Stimulated activated naive CD8-positive, alpha-beta T cell treated with anti-CD3 and anti-CD28 coated beads, Interleukin-15, Interleukin-2, amounts not matched to agents 100 U/mL and 50 U/mL, for 24 hours (primary cell): ENCODE measurements around the gene MRPL27.

Experiments
- ATAC-seq: fragments of 150-1000 bp; cut with Tn5 transposase; one replicate; pipeline ENCODE4 v1.10.0; 2021
- DNase-seq: peaks from one replicate; pipeline ENCODE4 v3.0.0; 2021

MRPL27 gene

DNA sequence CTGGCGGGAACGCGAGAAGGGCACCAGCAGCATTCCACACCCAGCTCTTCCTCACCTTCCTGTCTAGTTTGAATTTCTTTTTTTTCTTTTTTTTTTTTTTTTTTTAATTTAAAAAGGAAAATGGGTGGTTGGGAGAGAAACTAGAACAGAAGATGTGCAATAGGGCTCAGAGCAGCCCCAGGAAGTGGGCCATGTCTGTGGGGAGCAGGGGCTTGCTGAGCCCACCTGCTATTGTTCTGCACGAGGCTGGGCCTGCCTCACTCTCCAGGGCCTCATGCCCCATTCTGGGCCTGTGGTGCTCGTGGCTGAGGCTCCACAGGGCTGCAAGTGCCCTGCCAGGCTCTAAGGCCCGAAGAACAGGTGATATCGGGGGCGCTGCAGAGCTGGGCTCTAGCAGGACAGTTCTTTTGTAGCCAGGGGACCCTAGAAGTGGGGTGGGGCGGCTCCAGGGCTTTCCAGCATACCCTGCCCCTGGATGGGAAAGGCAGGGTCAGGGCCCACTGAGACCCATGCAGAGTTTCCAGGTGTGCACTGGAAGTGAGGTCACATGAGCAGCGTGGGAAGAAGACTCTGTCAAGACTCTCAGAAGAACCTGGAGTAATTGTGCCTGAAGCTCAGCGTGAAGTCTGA lies 12.4 kb downstream of the MRPL27 start:
- no peak for DNase-seq

DNA sequence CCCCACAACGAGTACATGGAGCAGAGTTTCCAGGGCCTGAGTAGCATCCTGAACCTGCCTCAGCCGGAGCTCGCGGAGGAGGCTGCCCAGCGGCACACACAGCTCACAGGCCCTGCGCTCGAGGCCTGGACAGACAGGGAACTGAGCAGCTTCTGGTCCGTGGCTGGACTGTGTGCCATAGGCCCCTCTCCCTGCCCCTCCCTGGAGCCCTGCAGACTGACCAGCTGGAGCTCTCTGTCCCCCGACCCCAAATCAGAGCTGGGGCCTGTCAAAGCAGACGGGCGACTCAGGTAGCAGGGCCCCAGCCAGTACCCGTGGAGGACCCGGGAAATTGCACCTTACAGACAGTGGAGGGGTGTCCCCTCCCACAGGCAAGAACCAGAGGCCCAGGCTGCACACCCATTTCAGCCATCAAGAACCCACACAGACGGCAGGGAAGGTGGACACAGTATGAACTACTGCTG lies 13.0 kb downstream of the MRPL27 start:
- ATAC-seq, result no peak
- DNase-seq, result no peak

More for the DNA sequence above, 12.4 kb downstream of the MRPL27 start:
- no peak for ATAC-seq

DNA sequence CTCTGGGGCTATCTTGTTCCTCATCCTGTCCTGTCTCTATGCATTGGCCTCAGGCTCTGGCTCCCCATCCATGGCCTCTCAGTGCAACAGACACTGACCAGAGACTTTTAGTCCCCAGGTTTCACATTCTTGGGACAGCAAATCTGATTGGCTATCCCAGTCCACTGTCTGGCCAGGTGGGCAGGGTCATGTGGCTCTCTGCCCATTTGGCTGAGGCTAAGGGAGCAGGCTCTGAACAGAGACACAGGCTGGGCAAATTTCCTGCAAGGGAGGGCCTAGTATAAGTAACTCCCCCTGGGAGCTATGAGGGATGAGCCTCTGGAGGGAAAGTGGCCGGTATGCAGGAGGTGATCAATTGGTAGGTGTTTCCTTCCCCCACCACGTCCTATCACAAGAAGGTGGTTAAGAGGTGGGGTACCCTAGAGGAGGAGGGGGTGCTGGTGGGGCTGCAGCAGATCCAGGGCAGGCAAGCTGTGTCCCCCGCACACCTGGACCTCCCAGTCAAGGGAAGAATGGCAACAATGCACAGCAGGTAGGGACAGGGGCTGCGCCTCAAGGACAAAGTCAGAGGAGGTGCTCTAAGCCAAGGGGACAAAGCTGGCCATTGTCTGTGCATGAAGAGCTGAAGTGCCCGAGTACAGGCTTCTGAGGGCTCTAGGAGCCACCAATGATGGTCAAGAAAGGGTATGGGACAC lies 13.8 kb downstream of the MRPL27 start:
- ATAC-seq, result no peak
- no peak for DNase-seq

DNA sequence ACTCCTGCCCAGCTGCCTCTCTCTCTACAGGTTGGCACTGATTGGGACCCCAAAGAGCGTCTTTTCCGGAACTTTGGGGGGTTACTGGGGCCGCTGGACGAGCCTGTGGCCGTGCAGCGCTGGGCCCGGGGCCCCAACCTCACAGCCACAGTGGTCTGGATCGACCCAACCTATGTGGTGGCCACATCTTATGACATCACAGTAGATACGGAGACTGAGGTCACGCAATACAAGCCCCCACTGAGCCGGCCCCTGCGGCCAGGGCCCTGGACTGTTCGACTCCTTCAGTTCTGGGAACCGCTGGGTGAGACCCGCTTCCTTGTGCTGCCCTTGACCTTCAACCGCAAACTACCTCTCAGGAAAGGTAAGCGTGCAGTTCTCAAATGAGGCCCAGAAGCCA lies 14.8 kb downstream of the MRPL27 start:
- ATAC-seq (no peak), DNase-seq (no peak)

GRCh38 chr17:50356892-50357510 lies 16.0 kb downstream of the MRPL27 start:
- ATAC-seq (no peak), DNase-seq (no peak)

GRCh38 chr17:50356418-50356817 lies 16.6 kb downstream of the MRPL27 start:
- DNase-seq (no peak), ATAC-seq (no peak)

DNA sequence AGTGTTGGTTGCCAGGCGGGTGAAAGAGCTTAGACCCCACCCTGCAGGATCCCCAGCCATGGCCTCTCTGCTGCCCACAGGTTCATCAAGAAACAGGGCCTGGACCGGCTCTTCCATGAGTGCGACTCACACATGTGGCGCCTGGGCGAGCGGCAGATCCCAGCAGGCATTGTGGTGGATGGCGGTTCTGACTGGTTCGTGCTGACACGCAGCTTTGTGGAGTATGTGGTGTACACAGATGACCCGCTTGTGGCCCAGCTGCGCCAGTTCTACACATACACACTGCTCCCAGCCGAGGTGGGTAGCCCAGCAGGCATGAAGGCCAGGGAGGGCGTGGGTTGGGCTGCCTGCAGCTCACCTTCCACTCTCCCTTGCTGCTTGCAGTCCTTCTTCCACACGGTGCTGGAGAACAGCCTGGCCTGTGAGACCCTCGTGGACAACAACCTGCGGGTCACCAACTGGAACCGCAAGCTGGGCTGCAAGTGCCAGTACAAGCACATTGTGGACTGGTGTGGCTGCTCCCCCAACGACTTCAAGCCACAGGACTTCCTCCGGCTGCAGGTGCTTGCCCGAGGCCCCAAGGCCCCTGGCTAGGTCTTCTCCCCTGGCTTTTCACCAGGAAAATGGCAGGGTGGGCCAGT lies 17.2 kb downstream of the MRPL27 start:
- DNase-seq (no peak), ATAC-seq (no peak)

DNA sequence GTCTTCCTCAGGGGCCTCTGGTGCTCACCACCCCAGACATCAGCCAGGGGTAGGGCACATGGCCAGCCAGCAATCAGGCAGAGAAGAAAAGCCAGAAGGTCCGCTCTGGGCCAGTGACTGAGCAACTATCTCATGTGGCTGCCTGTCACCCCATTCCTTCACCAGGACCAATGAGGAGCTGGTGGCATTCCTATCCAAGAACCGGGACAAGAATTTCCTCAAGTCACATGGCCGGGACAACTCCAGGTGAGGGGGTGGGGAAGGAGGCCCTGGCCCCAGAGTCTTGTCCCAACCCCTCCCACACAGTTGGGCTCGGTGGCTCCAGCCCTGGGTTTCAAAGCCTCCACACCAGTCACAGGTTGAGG lies 17.7 kb downstream of the MRPL27 start:
- ATAC-seq (no peak), DNase-seq (no peak)

DNA sequence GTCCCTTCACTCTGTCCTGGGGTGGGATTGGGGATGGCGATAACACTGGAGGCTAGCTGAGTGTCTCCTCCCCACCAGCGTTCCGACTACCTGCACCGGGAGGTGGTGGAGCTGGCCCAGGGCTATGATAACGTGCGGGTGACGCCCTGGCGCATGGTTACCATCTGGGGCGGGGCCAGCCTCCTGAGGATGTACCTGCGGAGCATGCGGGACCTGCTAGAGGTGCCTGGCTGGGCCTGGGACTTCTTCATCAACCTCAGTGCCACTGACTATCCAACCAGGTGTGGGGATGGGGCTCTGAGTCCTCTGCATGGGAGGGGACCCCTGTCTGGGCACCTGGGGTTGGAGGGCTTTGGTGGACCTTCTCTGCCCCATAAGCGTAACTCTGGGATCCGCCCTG lies 18.2 kb downstream of the MRPL27 start:
- no peak for DNase-seq
- ATAC-seq, result no peak

GRCh38 chr17:50354198-50354597 lies 18.8 kb downstream of the MRPL27 start:
- DNase-seq (no peak), ATAC-seq (no peak)

DNA sequence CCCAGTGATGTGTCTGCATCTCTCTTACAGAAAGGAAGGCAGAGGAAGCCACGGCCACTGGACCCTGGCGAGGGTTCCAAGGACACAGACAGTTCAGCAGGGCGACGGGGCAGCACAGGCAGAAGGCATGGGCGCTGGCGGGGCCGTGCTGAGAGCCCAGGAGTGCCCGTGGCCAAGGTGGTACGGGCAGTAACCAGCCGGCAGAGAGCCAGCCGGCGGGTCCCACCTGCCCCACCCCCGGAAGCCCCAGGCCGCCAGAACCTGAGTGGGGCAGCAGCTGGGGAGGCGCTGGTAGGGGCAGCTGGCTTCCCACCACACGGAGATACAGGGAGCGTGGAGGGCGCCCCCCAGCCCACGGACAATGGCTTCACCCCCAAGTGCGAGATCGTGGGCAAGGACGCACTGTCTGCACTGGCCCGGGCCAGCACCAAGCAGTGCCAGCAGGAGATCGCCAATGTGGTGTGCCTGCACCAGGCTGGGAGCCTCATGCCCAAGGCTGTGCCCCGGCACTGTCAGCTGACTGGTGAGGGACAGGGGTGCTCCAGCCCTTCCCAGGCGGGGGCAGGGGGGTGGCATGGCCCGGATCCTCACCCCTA lies 19.3 kb downstream of the MRPL27 start:
- ATAC-seq, result no peak
- DNase-seq, result no peak

- ATAC-seq, result no peak
- no peak for DNase-seq
Observed at GRCh38 chr17:50352693-50353599, 20.0 kb downstream of the MRPL27 start.

- ATAC-seq, result no peak
- no peak for DNase-seq
Observed at GRCh38 chr17:50352072-50352692, 20.8 kb downstream of the MRPL27 start.

GRCh38 chr17:50350733-50351132 lies 22.3 kb downstream of the MRPL27 start:
- no peak for DNase-seq
- no peak for ATAC-seq

- ATAC-seq (no peak), DNase-seq (no peak)
Observed at GRCh38 chr17:50349243-50349600, 23.8 kb downstream of the MRPL27 start.

- ATAC-seq (no peak), DNase-seq (no peak)
Observed at GRCh38 chr17:50348522-50349242, 24.3 kb downstream of the MRPL27 start.

- no peak for DNase-seq
- no peak for ATAC-seq
Observed at GRCh38 chr17:50347894-50348291, 25.1 kb downstream of the MRPL27 start.

- no peak for DNase-seq
- ATAC-seq, result no peak
Observed at GRCh38 chr17:50347117-50347893, 25.7 kb downstream of the MRPL27 start.

DNA sequence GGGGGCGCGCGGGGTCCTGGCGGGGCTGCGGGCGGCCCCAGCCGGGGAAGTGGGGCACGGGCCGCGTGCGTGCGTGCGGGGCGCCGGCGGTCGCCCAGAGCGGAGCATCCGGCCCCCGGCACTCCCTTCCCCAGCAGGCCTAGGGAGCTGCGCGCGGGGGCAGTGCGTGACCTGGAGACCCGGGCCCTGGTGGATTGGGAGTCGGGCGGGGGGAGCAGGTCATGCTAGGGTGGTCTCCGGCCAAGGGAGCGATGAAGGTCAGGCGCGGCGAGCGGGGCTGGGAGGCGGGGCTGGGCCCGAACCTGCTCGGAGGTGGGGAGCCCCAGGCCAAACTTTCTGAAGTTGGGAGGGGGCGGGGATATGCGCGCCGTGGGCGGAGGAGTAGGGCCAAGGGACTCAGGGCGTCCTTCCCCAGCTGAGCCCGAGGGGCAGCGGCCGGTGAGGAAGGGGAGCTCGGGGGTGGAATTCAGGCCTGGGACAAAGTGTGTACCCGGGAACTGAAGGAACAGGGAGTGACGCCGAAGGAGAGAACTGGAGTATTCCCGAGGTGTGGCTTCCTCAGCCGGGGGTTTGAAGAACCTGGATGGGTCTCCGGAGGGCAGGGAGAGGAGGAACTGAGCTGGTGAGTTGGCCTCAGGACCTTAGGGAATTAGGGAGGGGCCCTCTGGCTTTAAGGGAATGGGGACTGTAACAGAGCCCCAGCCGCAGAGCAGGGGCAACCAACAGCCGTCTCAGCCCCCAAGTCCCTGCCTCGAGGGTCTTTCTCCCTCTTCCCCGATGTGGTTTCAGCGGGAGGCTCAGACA lies 26.5 kb downstream of the MRPL27 start:
- ATAC-seq (peak; percentile 45), DNase-seq (peak; percentile 63)
